ENCODE measurements around the gene CRY1. TPM values are rescaled to one million over a fixed set of nuclear protein-coding genes. Genes with fewer than 3 reads are reported as not detected.
"Not testable (repeated sequence)": the region's sequence is repeated elsewhere in the genome, so short reads cannot be mapped to it uniquely, and the experiment has no call there.

CRY1 gene
- polyA plus RNA-seq, 4 donors, result 25.3 to 35.7 (median 29.1) TPM

DNA sequence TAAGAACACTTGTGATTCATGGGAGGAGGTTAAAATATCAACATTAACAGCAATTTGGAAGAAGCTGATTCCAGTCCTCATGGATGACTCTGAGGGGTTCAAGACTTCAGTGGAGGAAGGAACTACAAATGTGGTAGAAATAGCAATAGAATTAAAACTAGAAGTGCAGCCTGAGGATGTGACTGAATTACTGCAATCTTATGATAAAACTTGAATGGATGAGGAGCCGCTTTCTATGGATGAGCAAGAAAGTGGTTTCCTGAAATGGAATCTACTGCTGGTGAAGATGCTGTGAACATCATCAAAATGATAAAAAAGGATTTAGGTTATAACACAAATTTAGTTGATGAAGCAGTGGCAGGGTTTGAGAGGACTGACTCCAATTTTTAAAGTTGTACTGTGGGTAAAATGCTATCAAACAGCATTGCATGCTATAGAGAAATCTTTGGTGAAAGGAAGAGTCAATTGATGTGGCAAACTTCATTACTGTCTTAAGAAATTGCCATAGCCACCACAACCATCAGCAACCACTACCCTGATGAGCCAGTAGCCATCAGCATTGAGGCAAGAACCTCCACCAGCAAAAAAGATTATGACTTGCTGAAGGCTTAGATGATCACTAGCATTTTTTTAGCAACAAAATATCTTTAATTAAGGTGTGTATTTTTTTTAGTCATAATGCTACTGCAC lies 80.5 kb downstream of the CRY1 start:
- DNase-seq (ENCODE audit: low read depth in 4 of 4, low spot score in 2 of 4), result no peak

DNA sequence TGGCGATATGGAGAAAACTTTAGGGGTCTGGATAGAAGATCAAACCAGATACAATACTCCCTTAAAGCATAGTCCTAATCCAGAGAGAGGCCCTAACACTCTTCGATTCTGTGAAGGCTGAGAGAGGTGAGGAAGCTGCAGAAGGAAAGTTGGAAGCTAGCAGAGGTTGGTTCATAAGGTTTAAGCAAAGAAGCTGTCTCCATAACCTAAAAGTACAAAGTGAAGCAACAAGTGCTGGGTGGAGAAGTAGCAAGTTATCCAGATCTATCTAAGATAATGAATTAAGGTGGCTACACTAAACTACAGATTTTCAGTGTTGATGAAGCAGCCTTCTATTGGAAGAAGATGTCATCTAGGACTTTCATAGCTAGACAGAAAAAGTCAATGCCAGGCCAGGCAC lies 81.8 kb downstream of the CRY1 start:
- no peak for DNase-seq (ENCODE audit: low read depth in 4 of 4, low spot score in 2 of 4)

DNA sequence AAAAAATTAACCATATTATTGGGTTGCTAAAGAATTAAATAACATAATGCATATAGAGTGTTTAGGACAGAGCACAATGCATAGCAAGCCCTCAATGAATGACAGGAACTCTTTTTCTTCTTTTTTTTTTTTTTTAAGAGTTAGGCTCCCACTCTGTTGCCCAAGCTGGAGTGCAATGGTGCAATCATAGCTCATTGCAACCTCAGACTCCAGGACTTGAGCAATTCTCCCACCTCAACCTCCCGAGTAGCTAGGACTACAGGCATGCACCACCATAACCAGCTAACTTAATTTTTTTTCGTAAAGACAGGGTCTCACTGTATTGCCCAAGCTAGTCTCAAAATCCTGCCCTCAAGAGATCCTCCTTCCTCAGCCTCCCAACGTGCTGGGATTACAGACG lies 85.9 kb downstream of the CRY1 start:
- DNase-seq (ENCODE audit: low read depth in 4 of 4, low spot score in 2 of 4), result no peak

DNA sequence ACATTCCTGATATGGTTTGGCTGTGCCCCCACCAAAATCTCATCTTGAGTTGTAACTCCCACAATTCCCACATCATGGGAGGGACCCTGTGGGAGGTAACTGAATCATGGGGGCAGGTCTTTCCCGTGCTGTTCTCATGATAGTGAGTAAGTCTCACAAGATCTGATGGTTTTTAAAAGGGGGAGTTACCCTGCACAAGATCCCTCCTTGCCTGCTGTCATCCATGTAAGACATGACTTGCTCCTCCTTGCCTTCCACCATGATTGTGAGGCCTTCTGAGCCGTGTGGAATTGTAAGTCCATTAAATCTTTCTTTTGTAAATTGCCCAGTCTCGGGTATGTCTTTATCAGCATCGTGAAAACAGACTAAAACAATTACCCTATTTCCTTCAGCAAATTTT lies 90.7 kb downstream of the CRY1 start:
- DNase-seq (ENCODE audit: low read depth in 4 of 4, low spot score in 2 of 4), result not testable (repeated sequence)

DNA sequence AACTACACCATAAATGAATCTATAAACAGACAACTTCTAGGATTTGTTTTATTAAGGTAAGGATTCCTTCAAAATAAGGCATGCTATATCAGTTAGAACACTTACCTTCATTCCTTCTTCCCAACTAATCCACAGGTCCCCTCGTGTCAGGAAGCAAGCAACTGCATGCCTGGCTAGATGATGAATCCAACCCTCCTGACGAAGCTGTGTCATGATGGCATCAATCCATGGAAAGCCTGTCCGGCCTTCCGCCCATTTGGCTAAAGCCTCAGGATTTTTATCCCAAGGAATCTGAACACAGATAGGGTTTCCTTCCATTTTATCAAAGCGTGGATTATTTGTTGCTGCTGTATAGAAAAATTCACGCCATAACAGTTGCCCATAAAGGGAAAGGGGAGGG lies 93.9 kb downstream of the CRY1 start:
- DNase-seq (ENCODE audit: low read depth in 4 of 4, low spot score in 2 of 4), result no peak

DNA sequence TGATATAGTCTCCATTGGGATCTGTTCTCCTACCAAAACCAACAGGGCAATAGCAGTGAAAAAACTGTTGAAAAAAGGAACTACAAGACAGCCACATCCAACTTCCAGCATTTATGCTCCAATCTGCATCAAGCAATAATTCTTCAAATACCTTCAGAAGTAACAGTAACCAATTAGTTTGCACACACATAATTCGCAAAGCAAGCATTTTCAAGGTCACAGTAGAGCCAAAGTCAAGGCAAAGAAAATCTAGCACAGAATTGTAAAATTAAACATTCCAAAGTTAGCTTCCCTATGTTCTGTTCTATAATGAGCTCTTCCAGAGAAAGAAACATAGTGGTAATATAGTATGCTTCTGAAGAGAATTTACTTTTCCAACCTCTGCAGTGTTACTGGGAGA lies 95.4 kb downstream of the CRY1 start:
- DNase-seq (ENCODE audit: low read depth in 4 of 4, low spot score in 2 of 4), result no peak

DNA sequence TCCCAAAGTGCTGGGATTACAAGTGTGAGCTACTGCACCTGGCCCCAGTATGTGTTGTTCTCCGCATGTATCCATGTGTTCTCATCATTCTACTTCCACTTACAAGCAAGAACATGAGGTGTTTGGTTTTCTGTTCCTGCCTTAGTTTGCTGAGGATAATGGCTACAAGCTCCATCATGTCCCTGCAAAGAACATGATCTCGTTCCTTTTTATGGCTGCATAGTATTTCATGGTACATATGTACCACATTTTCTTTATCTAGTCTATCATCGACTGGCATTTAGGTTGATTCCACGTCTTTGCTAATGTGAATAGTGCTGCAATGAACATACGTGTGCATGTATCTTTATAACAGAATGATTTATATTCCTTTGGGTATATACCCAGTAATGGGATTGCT lies 97.2 kb downstream of the CRY1 start:
- DNase-seq (ENCODE audit: low read depth in 4 of 4, low spot score in 2 of 4), result not testable (repeated sequence)

DNA sequence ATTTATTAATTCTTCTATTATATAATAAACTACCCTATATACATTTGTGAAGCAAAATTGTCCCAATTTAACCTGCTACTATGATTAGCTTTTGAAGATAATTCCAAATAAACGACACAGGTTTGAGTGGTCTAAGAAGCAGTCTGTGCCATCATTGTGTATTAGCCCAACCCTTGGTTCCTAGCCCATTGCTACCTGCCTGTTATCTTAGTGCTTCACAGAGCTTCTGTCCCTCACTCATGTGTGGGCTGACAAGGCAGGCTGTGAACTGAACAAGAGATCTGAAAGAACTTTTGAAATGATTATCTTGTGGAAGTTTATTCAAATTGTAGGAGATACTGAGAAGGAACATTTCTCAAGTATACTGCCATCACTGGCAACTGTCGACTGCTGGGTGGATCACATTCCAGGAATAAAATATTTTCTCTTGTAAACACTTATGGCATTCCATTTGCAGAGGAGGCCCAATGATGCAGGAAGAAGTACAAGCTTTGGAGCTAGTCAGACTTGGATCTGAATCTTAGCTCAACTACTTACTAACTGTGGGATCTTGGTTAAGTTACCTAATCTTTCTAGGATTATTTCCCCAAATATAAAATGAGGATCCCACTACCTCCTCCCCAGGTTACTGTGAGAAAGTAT lies 98.6 kb downstream of the CRY1 start:
- DNase-seq (ENCODE audit: low read depth in 4 of 4, low spot score in 2 of 4), result no peak

DNA sequence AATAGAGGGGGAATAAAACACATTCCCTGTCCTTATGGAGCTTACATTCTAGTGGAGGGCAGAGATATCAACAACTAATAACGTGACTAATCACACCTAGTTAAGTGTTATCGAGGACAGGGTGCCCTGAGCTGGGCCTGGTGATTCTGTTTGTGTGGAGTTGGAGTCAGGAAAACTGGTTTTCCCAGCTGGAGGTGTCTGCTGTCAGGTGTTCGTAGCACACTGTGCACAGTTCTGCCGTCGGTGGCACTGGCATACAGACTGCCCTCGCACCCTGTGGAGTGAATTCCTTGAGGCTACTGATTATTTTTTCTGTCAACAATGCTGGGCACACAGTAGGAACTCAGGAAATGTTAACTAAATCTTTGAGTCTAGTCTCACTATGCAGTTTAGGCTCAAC lies 105.5 kb downstream of the CRY1 start:
- DNase-seq (ENCODE audit: low read depth in 4 of 4, low spot score in 2 of 4), result no peak

DNA sequence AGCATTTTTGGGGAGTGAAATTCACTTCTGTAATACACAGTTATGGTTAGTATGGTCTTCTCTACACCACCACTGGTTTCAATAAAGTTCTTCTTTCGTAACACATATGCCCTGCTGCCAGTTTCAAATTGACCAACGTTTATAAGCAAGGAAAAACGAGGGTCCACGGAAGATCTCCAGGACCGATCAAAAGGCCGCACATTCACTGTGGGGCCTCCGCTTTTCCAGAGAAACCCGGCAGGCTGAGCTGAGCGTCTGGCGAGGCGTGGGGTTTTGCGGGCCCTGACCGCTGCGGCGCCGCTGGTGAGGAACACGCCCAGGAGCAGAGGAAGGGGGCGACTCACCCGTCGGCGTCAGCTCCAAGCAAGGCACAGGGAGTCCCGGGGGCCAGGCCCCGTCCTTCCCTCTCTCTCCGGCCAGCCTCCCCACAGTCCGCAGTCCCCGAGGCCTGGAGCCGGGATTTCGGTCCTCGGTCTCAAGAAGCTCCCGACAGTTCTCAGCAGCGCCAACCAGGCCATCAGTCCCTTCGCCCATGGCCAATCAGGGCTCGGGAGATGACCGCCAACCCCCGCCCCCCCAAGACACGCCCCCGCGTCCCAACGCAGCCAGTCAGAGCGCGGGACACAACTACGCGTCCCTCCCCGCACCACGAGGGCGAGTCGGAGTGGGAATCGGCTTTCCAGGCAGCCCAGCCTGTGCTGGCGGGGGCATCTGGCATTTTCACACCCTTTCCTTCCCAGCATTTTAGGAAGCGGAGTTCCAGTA lies 106.5 kb downstream of the CRY1 start, which contains the start of gene MTERF2:
Gene MTERF2 (minus strand): TSS at position 522 of the 765 bp plus-strand sequence. CDS start 8,432 bp downstream, outside the sequence.
- DNase-seq (ENCODE audit: low read depth in 4 of 4, low spot score in 2 of 4), result peak; percentile 71 to 92 (median 84)

DNA sequence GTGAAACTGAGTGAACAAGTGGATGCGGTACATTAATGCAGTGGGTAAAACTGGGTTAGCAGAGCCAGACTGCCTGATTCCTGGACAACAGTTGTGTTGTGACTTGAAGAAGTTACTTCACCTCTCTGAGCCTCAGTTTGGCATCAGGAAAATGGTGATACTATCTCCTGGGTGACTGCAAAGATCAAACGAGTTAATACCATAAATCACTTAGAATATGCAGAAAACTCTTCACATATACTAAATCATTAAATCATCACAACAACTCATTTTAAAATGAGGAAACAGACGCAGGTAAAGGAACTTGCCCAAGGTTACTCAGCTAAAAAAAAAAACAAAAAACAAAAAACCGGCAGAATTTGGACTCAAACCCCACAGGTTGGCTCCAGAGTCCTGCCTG lies 107.2 kb downstream of the CRY1 start:
- DNase-seq (ENCODE audit: low read depth in 4 of 4, low spot score in 2 of 4), result no peak

DNA sequence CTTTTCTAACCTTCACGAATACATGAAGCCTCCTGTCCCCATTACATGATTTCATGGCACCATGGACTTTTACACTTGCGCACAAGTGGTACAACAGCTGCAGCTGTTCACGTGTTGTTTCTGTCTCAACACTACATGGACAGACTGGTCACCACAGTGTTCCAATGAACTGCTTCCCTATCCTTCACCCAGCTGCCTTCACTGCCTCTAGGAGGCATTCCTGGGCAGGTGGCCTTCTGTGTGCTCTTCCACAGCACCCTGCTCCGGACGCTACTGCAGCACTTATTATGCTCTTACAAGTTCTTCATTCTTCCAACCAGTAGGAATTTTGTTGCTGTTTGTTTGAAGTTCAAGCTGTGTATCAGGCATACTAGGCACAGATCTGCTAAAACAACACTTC lies 107.9 kb downstream of the CRY1 start:
- DNase-seq (ENCODE audit: low read depth in 4 of 4, low spot score in 2 of 4), result no peak

DNA sequence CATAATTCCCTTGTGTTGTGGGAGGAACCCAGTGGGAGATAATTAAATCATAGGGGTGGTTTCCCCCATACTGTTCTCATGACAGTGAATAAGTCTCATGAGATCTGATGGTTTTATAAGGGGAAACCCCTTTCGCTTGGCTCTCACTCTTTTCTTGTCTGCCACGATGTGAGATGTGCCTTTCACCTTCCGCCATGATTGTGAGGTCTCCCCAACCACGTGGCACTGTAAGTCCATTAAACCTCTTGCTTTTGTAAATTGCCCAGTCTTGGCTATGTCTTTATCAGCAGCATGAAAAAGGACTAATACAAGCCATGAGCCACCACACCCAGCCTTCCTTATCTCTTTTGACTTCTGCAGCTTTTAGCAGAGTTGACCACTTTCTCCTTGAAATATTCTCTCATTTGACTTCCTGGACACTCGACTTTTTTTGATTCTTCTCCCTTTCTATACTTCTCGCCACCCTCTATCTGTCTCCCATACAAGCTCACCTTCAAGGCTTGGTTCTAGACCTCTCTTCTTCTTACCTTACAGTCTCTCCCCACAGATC lies 108.7 kb downstream of the CRY1 start:
- DNase-seq (ENCODE audit: low read depth in 4 of 4, low spot score in 2 of 4), result no peak

DNA sequence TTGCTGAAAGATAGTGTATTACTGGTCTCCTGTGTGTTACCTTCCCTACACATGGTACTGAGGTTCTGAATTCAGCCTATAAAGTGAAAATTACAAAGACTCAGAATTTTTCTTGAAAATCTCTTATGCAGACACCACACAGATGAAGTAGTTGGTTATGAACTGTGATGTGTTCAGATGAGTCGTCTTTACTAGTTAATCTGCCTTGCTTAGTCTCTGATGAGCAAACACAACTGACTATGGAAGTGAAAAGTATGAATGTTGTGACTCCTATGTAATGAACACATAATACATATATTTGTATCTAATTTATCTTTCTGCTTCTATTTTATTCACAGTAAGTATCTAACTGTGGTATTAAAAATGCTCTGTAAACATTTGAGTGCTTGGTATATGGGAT lies 111.1 kb downstream of the CRY1 start:
- DNase-seq (ENCODE audit: low read depth in 4 of 4, low spot score in 2 of 4), result no peak

DNA sequence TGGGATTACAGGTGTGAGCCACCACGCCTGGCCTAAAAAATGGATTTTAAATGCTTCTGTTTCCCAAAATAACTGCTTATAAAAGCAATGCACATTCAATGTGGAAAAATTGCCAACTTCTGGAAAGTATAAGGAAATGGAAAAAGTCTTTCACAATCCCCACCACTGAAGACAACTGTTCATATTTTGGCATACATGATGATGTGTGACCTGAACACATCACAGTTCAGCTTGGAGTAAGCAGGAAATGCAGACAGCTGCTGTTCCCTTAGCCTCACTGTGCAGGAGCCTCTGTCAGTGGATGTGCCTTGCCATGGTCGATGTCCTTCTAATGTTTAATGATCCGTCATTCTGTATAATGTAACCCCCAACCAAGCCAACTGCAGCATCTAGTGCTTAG lies 111.6 kb downstream of the CRY1 start:
- no peak for DNase-seq (ENCODE audit: low read depth in 4 of 4, low spot score in 2 of 4)

DNA sequence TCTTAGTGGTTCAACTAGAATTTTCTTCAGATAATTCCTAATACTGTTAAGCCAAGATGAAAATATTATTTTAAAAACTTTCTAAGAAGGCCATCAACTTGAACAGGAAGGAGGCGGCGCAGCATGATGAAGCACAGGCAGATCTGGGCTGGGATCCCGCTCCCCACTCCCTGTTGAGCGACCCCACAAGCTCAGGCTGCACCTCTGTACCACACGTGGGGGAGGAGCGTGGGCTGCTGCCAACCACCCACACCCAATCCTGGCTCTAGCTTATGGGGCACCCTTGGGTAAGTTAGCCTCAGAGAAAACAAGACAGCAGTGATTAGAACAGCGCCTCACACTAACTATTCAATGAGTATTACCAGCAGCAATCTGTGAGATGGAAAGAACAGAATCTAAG lies 112.4 kb downstream of the CRY1 start:
- no peak for DNase-seq (ENCODE audit: low read depth in 4 of 4, low spot score in 2 of 4)

DNA sequence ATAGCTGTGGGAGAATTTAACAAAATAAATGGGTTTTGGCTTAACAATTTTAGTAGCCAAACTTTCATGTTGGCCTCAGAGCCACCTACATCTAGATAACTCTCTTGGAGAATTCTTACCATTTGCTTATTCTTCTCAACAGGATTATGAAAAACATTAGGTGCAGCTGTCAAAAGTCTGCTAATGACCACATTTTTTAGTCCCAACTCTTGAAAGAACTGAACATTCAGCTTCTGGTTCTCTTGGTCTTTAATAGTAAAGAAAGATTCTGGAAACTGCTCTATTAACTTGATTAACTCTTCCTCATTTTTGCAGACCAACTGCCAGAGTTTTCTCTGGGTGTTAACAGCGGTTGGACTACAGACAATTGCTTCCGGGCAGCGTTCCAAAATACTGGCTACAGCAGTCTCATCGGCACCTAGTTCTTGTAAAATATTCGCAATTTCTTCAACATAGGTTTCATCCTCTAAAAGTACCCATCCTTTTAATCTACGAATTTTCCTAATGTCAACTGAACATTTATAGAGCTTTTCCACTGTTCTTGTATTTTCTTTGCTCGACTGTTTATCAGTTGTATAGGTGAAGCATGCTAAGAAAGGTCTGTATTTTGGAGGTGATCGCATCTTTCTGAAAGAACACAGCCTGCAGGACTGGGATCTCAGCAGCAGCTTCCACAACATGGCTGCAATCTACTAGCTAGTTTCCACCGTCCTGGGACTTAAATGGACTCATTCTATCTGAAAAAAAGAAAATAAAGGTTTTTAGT lies 115.1 kb downstream of the CRY1 start:
- DNase-seq (ENCODE audit: low read depth in 4 of 4, low spot score in 2 of 4), result no peak

DNA sequence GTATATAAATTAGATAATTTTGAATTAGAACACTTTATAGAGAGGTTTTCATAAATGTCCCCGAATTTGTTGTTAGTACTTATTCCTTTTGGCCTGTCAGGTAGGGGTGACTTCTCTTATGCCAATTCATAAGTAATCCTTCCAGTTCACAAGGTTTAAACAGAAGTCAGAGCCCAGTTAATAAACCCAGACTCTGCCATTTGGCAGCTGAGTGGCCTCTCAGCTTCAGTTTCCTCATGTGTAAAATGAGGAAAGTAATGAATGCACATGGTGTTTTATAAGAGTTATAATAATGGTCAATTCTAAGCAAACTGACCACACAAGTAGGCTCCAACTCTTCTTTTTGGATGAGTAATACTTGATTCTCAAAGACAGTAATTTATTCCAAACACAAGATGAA lies 116.7 kb downstream of the CRY1 start:
- DNase-seq (ENCODE audit: low read depth in 4 of 4, low spot score in 2 of 4), result no peak

DNA sequence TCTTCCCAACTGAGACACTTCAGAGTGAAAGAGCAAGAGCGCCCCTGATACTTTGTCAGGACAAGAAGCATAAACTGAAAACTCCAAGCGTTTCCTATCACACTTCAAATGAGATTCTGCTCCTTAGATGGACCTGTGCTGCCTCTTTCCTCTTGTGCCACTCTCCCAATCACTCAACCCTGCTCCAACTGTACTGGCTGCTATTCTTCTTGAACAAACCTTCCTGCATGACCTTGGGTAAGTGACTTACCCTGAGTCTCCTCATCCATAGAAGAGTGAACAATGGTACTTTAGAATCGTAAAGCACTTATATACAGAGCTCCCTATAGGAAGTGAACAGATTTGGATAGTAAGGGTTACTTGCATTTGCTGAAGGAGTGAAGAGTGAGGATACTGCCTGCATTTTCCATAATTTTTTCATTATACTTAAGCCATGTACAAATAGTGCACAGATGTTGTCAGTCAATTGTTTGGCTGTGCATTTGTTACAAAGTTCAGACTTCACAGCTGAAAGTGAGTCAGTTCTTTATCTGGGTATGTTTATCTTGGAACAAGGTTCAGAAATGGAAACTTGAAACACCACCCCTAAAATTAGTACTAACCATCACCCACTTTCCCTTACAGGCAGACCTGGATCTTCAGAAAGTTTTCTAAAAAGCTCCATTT lies 117.2 kb downstream of the CRY1 start:
- DNase-seq (ENCODE audit: low read depth in 4 of 4, low spot score in 2 of 4), result no peak

DNA sequence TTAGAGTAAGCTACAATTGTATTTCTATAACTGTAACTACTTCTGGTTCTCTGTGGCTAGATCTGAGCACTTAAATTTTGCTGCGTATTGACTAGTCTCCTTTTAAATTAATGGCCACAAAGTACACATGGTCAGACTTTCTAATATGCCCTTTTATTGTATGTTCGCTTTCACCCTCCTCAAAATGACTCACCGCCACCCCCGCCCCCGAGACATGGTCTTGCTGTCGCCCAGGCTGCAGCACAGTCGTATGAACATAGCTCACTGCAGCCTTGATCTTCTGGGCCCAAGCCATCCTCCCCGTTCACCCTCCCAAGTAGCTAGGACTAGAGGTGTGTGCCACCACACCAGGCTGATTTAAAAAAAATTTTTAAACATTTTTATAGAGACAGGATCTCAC lies 118.3 kb downstream of the CRY1 start:
- DNase-seq (ENCODE audit: low read depth in 4 of 4, low spot score in 2 of 4), result no peak
